NB4 (cell line): ENCODE data around the gene NME7.

Experiments
- POLR2A ChIP-seq: IDR thresholded peaks from 2 replicates; pipeline ENCODE4 v1.6.1; 2011; ENCODE audit warnings: mild to moderate bottlenecking; ENCODE audit not compliant: insufficient read length; ENCODE audit errors: extremely low read depth
- TF ChIP-seq, protein P1 (sequence below): IDR thresholded peaks from one replicate; pipeline ENCODE4 v1.5.1; 2012; ENCODE audit warnings: low read depth, low read length

DNA sequence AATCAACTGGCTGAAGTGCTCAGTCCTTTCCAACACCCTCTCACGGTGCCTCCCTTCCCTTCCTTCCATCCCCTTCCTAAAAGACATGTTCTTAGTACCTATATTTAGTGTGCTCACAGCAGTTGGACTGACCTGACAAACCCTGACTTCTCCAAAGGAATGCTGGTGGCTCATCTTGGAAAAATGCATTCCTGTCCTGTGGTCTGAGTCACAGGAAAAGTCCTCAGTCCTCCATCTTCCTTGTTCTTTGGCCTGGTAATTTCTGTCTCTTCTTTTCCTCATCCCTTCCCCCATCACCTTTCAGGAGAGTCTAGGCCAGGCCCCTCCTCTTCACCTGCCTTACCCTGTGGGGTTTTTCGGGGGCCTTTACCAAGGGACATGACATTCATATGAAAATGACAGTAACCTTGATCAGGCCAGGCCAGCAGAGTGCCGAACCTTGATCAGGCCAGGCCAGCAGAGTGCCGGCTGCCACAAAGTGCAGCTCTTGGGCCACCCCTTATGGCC is 253.9 kb downstream of the NME7 start:
- no peak for TF ChIP-seq POLR2A
- TF ChIP-seq, protein P1, sequence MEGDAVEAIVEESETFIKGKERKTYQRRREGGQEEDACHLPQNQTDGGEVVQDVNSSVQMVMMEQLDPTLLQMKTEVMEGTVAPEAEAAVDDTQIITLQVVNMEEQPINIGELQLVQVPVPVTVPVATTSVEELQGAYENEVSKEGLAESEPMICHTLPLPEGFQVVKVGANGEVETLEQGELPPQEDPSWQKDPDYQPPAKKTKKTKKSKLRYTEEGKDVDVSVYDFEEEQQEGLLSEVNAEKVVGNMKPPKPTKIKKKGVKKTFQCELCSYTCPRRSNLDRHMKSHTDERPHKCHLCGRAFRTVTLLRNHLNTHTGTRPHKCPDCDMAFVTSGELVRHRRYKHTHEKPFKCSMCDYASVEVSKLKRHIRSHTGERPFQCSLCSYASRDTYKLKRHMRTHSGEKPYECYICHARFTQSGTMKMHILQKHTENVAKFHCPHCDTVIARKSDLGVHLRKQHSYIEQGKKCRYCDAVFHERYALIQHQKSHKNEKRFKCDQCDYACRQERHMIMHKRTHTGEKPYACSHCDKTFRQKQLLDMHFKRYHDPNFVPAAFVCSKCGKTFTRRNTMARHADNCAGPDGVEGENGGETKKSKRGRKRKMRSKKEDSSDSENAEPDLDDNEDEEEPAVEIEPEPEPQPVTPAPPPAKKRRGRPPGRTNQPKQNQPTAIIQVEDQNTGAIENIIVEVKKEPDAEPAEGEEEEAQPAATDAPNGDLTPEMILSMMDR: no peak
